M059J (cell line): ENCODE data around the gene TMEM117. TPM values are rescaled to one million over a fixed set of nuclear protein-coding genes. Genes with fewer than 3 reads are reported as not detected.
"Not testable (repeated sequence)": the region's sequence is repeated elsewhere in the genome, so short reads cannot be mapped to it uniquely, and the experiment has no call there.

Experiments used
- DNase-seq: peaks from one replicate; pipeline ENCODE4 v3.0.0-alpha.2; 2012; ENCODE audit warnings: low read depth
- total RNA-seq: library from RNA; depleted of rRNA; stranded (reverse); fragments of >200 nt; shearing (Covaris generic); gene quantifications from 2 replicates; pipeline ENCODE4 v1.2.3, GENCODE V29; 2014

TMEM117 gene
- total RNA-seq, 1 experiment from 2014 or later: 5.3 TPM

GRCh38 chr12:43840338-43840737 lies 4.5 kb downstream of the TMEM117 start:
- no peak for DNase-seq

DNA sequence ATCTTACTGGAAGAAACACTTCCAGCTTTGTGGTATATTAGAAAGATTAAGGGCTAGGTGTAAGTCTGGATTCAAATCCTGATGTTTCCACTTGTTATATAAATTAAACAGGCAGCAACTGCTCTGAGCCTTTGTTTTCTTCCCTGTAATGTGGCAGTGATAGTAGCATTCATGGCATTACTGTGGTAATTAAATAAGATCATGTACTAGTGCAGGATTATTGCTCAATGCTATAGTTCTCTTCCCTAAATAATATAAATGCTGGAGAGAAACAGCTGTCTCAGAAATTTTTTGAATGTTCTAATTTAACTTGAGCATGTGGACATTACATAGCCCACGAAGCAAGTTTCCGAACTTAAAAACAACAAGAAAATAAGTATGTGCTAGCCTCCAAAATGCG lies 5.4 kb downstream of the TMEM117 start:
- no peak for DNase-seq

DNA sequence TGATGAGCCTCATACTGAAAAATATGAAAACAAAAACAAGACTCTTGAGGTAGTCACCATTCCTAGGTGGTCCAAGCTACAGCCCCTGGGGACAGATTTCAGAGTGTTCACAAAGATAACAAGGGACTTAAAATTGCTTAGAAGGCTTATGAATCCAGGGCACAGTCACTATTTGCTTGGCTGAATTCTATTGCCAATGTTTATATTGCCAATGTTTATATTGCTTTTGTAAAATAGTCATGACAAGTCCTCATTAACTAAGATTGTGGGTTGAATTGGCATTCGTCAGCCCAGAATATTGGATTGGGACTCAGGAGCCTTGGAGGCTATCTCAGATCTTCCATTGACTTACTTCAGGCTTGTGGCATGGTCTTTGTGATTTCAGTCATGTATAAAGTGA lies 6.4 kb downstream of the TMEM117 start:
- peak; percentile 43 for DNase-seq

- DNase-seq: peak; percentile 89
Measured at GRCh38 chr12:43847425-43848225, 11.7 kb downstream of the TMEM117 start.

- DNase-seq: peak; percentile 15
Measured at GRCh38 chr12:43848226-43848507, 12.3 kb downstream of the TMEM117 start.

DNA sequence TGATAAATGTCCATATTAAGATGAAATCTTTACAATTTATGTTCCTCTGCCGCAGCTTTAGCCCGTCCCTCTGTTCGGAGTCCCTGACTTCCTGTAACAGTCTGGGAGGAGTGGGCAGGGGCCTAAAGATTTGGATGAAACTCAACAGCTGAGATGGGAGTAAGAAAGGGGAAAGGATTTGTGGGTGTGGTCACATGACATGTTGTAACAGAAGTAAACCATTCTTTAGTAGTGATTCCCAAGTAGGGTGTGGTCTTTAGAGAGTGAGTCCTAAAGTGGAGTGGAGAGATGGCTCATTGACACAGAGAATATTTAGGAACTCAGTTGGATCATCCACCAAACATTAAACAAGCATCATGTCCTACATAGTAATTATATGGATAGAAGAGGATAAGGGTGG lies 12.9 kb downstream of the TMEM117 start:
- no peak for DNase-seq

DNA sequence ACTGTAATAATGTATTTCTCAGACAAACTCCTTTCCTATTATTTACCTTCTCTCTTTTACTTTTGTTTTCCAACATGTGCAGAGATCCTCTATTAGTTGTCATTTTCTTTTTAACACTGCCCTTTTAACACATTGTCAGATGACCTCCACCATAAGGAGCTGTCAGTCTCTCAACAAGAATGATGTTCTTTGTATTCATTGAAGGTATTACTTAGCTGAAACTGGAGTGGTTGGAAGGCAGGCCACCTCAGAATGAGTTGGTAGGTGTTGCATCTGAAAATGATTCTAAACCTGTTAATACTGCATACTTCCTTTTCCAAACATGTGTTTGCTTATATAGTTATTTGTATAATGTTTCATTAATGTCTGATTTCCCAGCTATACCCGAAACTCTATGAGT lies 16.9 kb downstream of the TMEM117 start:
- no peak for DNase-seq

DNA sequence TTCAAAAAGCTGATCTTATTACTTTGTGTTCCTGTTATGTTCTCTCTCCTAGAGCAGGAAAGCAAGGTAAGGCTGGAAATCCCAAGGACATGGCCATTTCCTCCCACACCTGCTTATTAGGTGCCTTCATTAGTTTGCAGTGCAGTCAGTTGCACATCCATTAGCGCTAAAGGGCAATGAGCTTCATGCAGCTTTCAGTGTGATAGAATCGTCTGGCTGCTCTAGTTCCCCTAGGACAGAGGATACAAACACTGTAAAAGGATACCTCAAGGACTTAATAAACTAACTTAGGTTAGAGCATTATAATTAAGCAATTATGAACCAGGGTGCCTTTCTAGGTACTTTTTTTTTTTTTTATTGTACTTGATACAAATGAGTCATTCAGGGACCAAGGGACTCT lies 21.1 kb downstream of the TMEM117 start:
- no peak for DNase-seq

- no peak for DNase-seq
Measured at GRCh38 chr12:43858096-43858495, 22.2 kb downstream of the TMEM117 start.

- DNase-seq: no peak
Measured at GRCh38 chr12:43858991-43859390, 23.1 kb downstream of the TMEM117 start.

DNA sequence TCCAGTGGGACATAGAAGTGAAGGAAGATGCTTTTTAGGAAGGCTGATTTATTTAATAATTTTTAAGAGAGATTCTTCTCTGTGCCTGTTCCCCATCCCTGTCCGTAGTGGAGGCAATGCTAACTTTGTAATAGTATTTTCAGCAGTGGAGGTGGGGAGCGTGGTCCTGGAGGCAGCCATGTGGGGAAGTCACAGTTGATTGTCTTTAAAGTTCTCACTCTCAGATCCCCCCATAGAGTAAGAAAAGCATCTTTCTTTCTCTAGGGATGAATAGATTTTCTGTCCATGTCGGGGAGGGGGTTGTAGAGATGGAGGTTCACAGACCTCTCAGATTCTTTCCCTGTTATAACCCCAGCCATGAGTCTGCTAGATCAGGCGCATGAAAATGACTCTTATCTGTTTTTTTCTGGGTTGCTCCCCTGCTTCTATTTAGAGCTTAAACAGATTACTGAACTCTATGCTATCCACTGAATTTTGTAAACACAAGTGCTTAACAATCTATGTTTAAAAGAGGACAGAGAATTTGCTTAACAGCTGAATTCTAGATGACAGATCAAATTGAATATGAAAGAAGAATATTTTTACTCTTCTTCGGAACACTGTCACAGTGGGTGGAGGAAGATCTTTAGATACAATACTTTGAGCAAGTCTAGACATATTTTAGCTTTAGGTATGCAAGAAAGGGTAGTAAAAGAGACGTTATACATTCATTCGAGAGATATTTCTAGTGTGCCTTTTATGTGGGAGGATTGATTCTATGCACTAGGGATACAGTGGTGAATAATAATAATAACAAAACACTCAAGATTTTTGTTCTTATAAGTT lies 25.3 kb downstream of the TMEM117 start:
- DNase-seq: no peak

DNA sequence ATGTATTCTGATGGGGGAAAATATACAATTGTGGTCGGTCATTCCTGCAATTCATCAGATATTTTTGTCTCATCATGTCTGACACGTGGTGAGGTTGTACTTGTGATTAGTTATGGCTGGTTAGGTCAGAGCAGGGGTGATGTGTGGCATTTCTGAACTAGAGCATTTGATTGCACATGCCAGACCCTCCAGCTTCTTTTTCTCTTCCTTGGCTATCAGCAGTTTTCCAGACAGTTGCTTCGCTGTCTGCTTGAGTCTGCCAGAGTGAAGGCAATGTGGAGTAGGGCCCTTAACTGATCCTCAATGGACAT lies 25.9 kb downstream of the TMEM117 start:
- DNase-seq: no peak

DNA sequence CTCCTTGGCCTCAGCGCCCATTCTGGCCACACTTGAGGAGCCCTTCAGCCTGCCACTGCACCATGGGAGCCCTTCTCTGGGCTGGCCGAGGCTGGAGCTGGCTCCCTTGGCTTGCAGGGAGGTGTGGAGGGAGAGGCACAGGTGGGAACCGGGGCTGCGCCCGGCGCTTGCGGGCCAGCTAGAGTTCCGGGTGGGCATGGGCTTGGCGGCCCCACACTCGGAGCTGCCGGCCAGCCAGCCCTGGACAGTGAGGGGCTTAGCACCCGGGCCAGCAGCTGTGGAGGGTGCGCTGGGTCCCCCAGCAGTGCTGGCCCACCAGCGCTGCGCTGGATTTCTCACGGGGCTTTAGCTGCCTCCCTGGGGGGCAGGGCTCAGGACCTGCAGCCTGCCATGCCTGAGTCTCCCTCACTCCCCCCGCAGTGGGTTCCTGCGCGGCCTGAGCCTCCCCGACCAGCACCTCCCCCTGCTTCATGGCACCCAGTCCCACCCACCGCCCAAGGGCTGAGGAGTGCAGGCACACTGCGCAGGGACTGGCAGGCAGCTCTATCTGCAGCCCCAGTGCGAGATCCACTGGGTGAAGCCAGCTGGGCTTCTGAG lies 28.0 kb downstream of the TMEM117 start:
- DNase-seq: no peak

GRCh38 chr12:43864557-43864956 lies 28.7 kb downstream of the TMEM117 start:
- DNase-seq: not testable (repeated sequence)

- no peak for DNase-seq
Measured at GRCh38 chr12:43869184-43869583, 33.3 kb downstream of the TMEM117 start.

DNA sequence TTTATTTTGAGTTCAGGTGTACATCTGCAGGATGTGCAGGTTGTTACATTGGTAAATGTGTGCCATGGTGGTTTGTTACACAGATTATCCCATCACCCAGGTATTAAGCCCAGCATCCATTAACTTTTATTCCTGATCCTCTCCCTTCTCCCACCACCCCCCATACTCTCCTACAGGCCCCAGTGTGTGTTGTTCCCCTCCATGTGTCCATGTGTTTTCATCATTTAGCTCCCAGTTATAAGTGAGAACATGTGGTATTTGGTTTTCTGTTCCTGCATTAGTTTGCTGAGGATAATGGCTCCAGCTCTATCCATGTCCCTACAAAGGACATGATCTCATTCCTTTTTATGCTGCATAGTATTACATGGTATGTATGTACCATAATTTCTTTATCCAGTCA lies 33.9 kb downstream of the TMEM117 start:
- DNase-seq: not testable (repeated sequence)

DNA sequence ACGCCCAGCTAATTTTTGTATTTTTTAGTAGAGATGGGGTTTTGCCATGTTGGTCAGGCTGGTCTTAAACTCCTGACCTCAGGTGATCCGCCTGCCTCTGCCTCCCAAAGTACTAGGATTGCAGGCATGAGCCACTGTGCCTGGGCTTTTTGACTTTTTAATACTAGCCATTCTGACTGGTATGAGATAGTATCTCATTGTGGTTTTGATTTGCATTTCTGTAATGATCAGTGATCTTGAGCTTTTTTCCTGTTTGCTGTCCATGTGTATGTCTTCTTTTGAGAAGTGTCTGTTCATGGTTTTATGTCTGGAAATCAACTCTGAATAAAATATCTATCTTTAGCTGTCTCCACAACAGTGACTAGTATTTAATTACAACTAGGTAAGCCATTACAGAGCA lies 35.4 kb downstream of the TMEM117 start:
- DNase-seq: peak; percentile 22

GRCh38 chr12:43872396-43872795 lies 36.5 kb downstream of the TMEM117 start:
- no peak for DNase-seq

- no peak for DNase-seq
Measured at GRCh38 chr12:43878050-43878449, 42.2 kb downstream of the TMEM117 start.

DNA sequence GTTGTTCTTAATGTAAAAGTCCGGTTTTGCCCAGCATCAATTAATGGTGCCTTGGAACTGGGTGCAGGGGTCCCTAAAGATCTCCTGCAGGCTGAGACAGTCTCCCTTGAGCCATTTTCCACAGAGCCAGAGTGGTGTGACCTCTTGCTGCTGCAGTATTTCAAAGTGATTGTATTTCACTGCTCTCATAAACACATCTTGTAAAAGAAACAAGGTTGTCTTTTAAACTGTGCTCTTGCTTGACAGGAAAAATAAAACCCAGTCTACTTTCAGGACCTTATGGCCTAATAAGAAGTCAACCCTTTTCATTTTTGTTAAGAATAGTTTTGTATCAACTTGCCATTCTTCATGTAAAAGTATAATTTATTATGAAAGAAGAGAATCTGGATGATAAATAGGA lies 44.7 kb downstream of the TMEM117 start:
- no peak for DNase-seq

DNA sequence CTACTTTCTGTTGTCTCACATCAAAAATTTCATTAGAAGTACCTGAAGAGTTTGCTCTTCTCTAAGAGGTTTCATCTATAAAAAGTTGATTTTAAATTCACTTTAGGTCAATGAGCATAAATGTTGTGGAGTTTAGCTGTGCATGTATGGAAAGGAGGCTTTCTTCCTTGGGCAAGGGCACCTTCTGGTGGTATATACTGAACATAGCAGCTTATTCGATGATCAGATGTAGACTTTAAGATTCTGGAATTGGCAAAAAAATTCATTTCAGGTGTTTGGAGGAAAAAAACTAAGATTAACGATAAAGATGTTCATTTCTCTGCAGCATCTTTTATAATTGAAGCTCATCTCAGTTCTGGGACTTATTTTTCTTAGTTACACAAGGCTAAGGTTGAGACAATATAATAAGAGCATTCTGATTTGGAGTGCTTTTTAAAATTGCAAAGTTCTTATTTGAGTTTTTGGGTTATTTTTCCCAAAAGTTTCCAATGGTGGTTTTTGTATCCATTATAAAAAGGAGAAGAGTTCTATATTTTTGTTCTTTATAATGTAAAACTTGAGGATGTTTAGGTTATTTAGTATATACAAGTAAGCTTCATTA lies 46.8 kb downstream of the TMEM117 start:
- peak; percentile 54 for DNase-seq

- DNase-seq: no peak
Measured at GRCh38 chr12:43883311-43883710, 47.4 kb downstream of the TMEM117 start.

DNA sequence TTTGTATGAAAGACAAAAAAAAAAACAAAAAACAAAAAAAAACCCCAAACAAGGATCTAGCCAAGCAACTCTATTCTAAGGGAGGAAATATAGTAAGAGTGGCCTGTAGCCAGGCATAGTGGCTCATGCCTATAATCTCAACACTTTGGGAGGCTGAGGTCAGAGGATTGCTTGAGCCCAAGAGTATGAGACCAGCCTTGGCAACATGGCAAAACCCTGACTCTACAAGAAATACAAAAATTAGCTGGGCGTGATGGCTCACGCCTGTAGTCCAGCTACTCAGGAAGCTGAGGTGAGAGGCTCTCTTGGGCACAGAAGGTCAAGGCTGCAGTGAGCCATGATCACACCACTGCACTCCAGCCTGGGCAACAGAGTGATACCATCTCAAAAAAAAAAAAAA lies 47.9 kb downstream of the TMEM117 start:
- DNase-seq: no peak
